Adrenal gland (tissue), 5 donors: ENCODE measurements around the gene SLC10A2.

Experiments used
- POLR2A ChIP-seq, 2 donors: fragments of 450-650 bp; IDR thresholded peaks; one replicate each; pipeline ENCODE4 v1.6.1; 2017; ENCODE audit warnings: antibody characterized with exemption in 2 of 2, mild to moderate bottlenecking in 2 of 2, moderate library complexity in 1 of 2
- TF ChIP-seq, protein P1 (sequence below), 6 experiments: fragments of 450-650 bp in 4 of 6; fragments of 200-600 bp in 2 of 6; sonication (generic) in 1 of 6; IDR thresholded peaks; 1 replicate in 5 of 6; 2 replicates in 1 of 6; pipeline versions ENCODE4 v1.5.1 to v1.8.0; 2016 to 2021; ENCODE audit warnings: antibody characterized with exemption in 6 of 6, mild to moderate bottlenecking in 2 of 6, moderate library complexity in 1 of 6
- donor health status: DM: no; HTN: no; CAD: no.

DNA sequence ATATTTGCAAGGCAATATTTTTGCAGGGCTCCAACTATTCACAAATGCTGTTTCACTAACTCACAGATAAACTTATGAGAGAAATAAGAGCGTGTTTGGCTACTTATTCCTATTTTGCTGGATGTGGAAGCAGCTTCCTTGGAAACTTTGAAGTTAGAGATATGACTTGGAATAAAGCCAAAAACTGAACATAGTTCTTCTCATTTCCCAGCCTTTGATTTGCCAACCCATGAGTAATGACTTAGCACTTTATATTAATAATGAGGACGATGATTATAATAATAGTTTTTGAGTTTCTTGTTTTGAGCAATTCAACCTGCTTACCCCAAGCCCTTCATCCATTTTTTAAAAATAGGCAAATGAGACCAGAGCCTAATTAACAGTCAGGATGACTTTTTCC is 47.7 kb downstream of the SLC10A2 start:
- TF ChIP-seq POLR2A (IDR thresholded peaks at IDR 0.05), result no peak
- TF ChIP-seq, protein P1, sequence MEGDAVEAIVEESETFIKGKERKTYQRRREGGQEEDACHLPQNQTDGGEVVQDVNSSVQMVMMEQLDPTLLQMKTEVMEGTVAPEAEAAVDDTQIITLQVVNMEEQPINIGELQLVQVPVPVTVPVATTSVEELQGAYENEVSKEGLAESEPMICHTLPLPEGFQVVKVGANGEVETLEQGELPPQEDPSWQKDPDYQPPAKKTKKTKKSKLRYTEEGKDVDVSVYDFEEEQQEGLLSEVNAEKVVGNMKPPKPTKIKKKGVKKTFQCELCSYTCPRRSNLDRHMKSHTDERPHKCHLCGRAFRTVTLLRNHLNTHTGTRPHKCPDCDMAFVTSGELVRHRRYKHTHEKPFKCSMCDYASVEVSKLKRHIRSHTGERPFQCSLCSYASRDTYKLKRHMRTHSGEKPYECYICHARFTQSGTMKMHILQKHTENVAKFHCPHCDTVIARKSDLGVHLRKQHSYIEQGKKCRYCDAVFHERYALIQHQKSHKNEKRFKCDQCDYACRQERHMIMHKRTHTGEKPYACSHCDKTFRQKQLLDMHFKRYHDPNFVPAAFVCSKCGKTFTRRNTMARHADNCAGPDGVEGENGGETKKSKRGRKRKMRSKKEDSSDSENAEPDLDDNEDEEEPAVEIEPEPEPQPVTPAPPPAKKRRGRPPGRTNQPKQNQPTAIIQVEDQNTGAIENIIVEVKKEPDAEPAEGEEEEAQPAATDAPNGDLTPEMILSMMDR (IDR thresholded peaks at IDR 0.05), result no peak
